PC-3 (cell line): ENCODE data around the gene ITLN1. TPM values are rescaled to one million over a fixed set of nuclear protein-coding genes. Genes with fewer than 3 reads are reported as not detected.

Experiments used
- ATAC-seq: fragments of 200-7000 bp; cut with Tn5 transposase; 2 replicates; pipeline ENCODE4 v1.9.1; 2020; ENCODE audit warnings: mild to moderate bottlenecking, moderate library complexity
- BruUV-seq: library from RNA; stranded (reverse); fragments of 400-500 nt; replicated peaks from 2 replicates; lab custom pipeline; 2021; lab: Mats Ljungman, UMichigan
- CTCF ChIA-PET: fragments of 300-600 bp; sonication (Branson Sonifier 250); formaldehyde crosslinking; loops from one replicate; lab custom pipeline; 2022; ENCODE audit warnings: antibody characterized with exemption; lab: Charles Lee
- POLR2A ChIA-PET: fragments of 300-600 bp; sonication (Branson Sonifier 250); formaldehyde crosslinking; loops from one replicate; lab custom pipeline; 2022; ENCODE audit warnings: antibody characterized with exemption; ENCODE audit not compliant: unreplicated experiment; lab: Charles Lee
- DNase-seq: peaks from one replicate; pipeline ENCODE4 v3.0.0-alpha.2; 2015
- H2AFZ ChIP-seq: fragments of 300-600 bp; sonication (generic); 2 replicates; pipeline ENCODE4 v1.6.0; 2016; ENCODE audit warnings: antibody characterized with exemption, low read length
- H3F3A ChIP-seq: fragments of 300-600 bp; sonication (generic); one replicate; pipeline ENCODE4 v1.6.0; 2017; ENCODE audit warnings: antibody characterized with exemption, low read length, control low read depth, mild to moderate bottlenecking; ENCODE audit not compliant: unreplicated experiment
- H3K27ac ChIP-seq: fragments of 300-600 bp; sonication (generic); 2 replicates; pipeline ENCODE4 v1.5.1; 2016; ENCODE audit warnings: mild to moderate bottlenecking, low read length
- H3K27me3 ChIP-seq: fragments of 300-600 bp; sonication (generic); 2 replicates; pipeline ENCODE4 v1.6.1; 2016; ENCODE audit warnings: low read length, mixed read lengths
- H3K36me3 ChIP-seq: fragments of 300-600 bp; sonication (generic); 2 replicates; pipeline ENCODE4 v1.6.1; 2016; ENCODE audit warnings: low read depth, mixed run types, low read length, mixed read lengths
- H3K4me1 ChIP-seq: fragments of 300-600 bp; sonication (generic); 2 replicates; pipeline ENCODE4 v1.5.1; 2016; ENCODE audit warnings: low read length; ENCODE audit not compliant: insufficient read depth
- H3K4me2 ChIP-seq: fragments of 300-600 bp; sonication (generic); 2 replicates; pipeline ENCODE4 v1.6.0; 2016; ENCODE audit warnings: low read length
- H3K4me3 ChIP-seq: fragments of 300-600 bp; sonication (generic); 2 replicates; pipeline ENCODE4 v1.5.1; 2016; ENCODE audit warnings: mild to moderate bottlenecking, low read length, mixed read lengths
- H3K79me2 ChIP-seq: fragments of 300-600 bp; sonication (generic); 2 replicates; pipeline ENCODE4 v1.6.1; 2017; ENCODE audit warnings: low read length, mixed read lengths
- H3K9ac ChIP-seq: fragments of 300-600 bp; sonication (generic); 2 replicates; pipeline ENCODE4 v1.6.0; 2016; ENCODE audit warnings: mild to moderate bottlenecking, low read length
- H3K9me2 ChIP-seq: fragments of 300-600 bp; sonication (generic); replicated peaks from 2 replicates; pipeline ENCODE4 v1.6.1; 2016; ENCODE audit warnings: mixed run types, low read length, mixed read lengths
- H3K9me3 ChIP-seq: fragments of 300-600 bp; sonication (generic); 2 replicates; pipeline ENCODE4 v1.6.1; 2016; ENCODE audit warnings: low read length, mixed read lengths
- H4K20me1 ChIP-seq: fragments of 300-600 bp; sonication (generic); 2 replicates; pipeline ENCODE4 v1.6.1; 2016; ENCODE audit warnings: low read length, mixed read lengths
- EZH2 ChIP-seq: fragments of 300-600 bp; sonication (generic); IDR thresholded peaks from one replicate; pipeline ENCODE4 v1.6.1; 2017; ENCODE audit warnings: antibody characterized with exemption, mild to moderate bottlenecking, low read length; ENCODE audit not compliant: unreplicated experiment
- EZH2phosphoT487 ChIP-seq: fragments of 300-600 bp; sonication (generic); IDR thresholded peaks from 2 replicates; pipeline ENCODE4 v1.6.1; 2018; ENCODE audit warnings: mild to moderate bottlenecking, antibody characterized with exemption, low read length, borderline replicate concordance
- intact Hi-C: fragments of 100-400 bp; cut with micrococcal nuclease; formaldehyde crosslinking; loops from 2 replicates; pipeline ENCODE4 v1.9.0; 2023
- total RNA-seq: library from RNA; depleted of rRNA; stranded (reverse); fragments of >200 nt; gene quantifications from 2 replicates; pipeline ENCODE4 v1.2.3, GENCODE V29; 2014
- TF ChIP-seq, protein P1 (sequence below): fragments of 300-600 bp; sonication (generic); conservative IDR thresholded peaks from 2 replicates; pipeline ENCODE4 v1.5.1; 2017; ENCODE audit warnings: antibody characterized with exemption, low read depth, mild to moderate bottlenecking, low read length

Gene ITLN1
- total RNA-seq, 1 experiment from 2014 or later: not detected

DNA sequence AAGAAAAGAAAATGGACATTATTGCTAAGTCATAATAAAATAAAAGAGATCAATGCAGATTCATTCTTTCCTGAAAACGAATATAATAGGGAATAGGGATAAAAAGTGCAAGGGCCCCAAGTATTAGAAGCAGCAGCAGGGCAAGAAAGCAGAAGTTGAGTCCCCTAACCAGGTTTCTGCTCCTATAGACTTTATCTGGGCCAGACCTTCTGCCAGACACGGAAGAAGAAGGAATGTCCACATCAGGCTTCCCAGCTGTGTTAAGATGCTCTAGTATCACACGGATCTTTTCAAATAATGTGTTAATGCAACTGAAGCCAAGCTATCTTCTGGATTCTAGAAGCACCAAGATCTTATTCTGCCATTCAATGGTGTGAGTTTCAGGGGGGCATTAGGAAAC lies 49.2 kb downstream of the ITLN1 start:
- H3K27me3 ChIP-seq: no peaks in the 10 kb centered on the region
- H3K9me2 ChIP-seq: no peaks in the 10 kb centered on the region
- CTCF ChIA-PET: interaction anchor here (0.6 to 2.3 kb wide), 5 partner anchors 30 to 154 kb away, joined by 4 to 14 read pairs (median 5); partner anchors contain the start of gene ITLN2
- no peak overlapping the region for H3K4me3 ChIP-seq
- H3K27ac ChIP-seq: no peak overlapping the region
- no peaks in the 10 kb centered on the region for H3K79me2 ChIP-seq
- H3K9me3 ChIP-seq: no peaks in the 10 kb centered on the region
- no TSS peak for BruUV-seq
- no peak overlapping the region for H3K4me2 ChIP-seq
- H3K4me1 ChIP-seq: peaks cover 16% of the 10 kb centered on the region
- ATAC-seq: no peak
- H2AFZ ChIP-seq: no peak overlapping the region
- H3K9ac ChIP-seq: no peak overlapping the region
- no peaks in the 10 kb centered on the region for H3F3A ChIP-seq
- no peak for DNase-seq
- intact Hi-C loops: loop anchor here (1.0 to 2.0 kb wide), 3 partner anchors 116 to 263 kb away; partner anchors contain the start of gene KLHDC9
- TF ChIP-seq, protein P1, sequence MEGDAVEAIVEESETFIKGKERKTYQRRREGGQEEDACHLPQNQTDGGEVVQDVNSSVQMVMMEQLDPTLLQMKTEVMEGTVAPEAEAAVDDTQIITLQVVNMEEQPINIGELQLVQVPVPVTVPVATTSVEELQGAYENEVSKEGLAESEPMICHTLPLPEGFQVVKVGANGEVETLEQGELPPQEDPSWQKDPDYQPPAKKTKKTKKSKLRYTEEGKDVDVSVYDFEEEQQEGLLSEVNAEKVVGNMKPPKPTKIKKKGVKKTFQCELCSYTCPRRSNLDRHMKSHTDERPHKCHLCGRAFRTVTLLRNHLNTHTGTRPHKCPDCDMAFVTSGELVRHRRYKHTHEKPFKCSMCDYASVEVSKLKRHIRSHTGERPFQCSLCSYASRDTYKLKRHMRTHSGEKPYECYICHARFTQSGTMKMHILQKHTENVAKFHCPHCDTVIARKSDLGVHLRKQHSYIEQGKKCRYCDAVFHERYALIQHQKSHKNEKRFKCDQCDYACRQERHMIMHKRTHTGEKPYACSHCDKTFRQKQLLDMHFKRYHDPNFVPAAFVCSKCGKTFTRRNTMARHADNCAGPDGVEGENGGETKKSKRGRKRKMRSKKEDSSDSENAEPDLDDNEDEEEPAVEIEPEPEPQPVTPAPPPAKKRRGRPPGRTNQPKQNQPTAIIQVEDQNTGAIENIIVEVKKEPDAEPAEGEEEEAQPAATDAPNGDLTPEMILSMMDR: no peak
- TF ChIP-seq EZH2phosphoT487: no peak
- no peak for TF ChIP-seq EZH2
- no peaks in the 10 kb centered on the region for H3K36me3 ChIP-seq
- POLR2A ChIA-PET: no interaction called here
- H4K20me1 ChIP-seq: no peaks in the 10 kb centered on the region

DNA sequence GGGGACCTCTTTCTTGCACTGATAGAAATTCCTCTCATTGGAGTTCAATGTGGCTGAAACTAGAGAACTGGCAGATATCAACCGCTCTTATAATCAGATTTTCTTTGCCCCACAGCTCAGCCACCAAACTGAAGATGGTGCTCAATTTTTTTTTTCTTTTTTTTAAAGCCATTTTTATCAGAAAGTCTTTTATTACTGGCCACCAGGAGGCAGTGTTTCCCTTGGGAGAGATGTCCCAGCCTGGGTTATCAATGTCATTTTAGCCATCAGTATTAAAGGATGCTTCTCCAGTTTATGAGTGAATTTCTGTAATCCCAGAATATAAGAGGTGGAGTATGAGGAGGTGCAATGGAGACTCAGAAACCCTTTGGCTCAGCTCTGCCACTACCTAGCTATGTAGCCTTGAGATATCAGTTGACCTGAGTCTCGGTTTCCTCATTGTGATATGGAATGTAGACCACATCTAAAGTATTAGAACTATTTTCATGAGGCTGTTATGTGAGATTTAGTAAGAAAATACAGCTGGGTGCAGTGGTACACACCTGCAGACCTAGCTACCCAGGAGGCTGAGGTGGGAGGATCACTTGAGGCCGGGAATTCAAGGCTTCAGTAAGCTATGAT lies 49.9 kb downstream of the ITLN1 start:
- H3K9ac ChIP-seq: no peak overlapping the region
- intact Hi-C loops: loop anchor here (1.0 to 2.0 kb wide), 3 partner anchors 116 to 264 kb away; partner anchors contain the start of gene KLHDC9
- TF ChIP-seq, protein P1: peak; percentile 94
- no peak for TF ChIP-seq EZH2phosphoT487
- POLR2A ChIA-PET: no interaction called here
- no peaks in the 10 kb centered on the region for H3K27me3 ChIP-seq
- no peaks in the 10 kb centered on the region for H4K20me1 ChIP-seq
- H3F3A ChIP-seq: no peaks in the 10 kb centered on the region
- peak; percentile 77 for DNase-seq
- no TSS peak for BruUV-seq
- H3K9me3 ChIP-seq: no peaks in the 10 kb centered on the region
- peaks cover 22% of the 10 kb centered on the region for H3K4me1 ChIP-seq
- no peaks in the 10 kb centered on the region for H3K36me3 ChIP-seq
- no peak overlapping the region for H3K4me2 ChIP-seq
- H3K27ac ChIP-seq: no peak overlapping the region
- no peak overlapping the region for H2AFZ ChIP-seq
- no peaks in the 10 kb centered on the region for H3K9me2 ChIP-seq
- CTCF ChIA-PET: interaction anchor here (0.7 to 2.3 kb wide), 6 partner anchors 28 to 155 kb away, joined by 3 to 14 read pairs (median 5); partner anchors contain the start of genes CD244 and ITLN2
- H3K79me2 ChIP-seq: no peaks in the 10 kb centered on the region
- no peak overlapping the region for H3K4me3 ChIP-seq
- no peak for ATAC-seq
